Measurements from ENCODE around the gene DDX42.
"Not testable (repeated sequence)": the region's sequence is repeated elsewhere in the genome, so short reads cannot be mapped to it uniquely, and the experiment has no call there.

Gene DDX42

DNA sequence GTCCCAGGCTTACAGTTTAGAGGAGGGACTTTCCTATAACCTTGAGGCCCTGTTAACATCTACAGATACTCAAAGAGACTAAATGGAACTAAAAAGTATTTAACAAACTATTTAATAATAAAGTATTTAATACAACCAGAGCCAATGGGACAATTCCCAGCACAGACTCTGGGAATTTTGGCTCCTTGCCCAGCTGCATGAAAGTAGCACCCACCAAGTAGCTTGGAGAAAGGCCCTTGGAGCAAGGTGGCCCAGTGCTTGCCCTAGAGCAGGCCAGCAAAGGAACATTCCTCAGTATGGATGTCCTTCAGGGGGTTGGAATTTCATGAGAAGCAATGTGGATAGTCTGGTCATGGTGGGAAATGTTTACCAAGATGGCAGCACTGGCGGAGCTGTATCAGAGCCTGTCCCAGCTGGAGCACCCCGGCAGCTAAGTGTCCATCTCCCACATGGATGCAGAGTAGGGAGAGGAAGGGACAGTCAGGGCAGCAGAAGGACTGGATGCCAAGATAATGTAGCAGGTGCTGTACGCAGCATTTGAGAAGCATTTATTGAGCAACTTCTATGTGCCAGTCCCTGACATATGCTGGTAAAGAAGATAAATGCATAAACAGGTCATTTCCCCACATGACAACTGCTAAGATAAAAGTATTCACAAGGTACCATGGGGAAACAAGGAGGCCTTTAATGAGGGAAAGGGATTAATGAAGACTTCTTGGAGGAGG, 73.7 kb downstream of the DDX42 start:
- Mint-ChIP-seq H3K27me3 (no peaks in the 10 kb centered on the region), H3K9me3 (peaks cover 7% of the 10 kb centered on the region), H3K27ac (peak overlapping the region; percentile 96), H3K4me3 (peak overlapping the region; percentile 55), H3K36me3 (ENCODE audit: low read depth) (no peaks in the 10 kb centered on the region), H3K4me1 (ENCODE audit: low read depth) (peaks cover 26% of the 10 kb centered on the region)

DNA sequence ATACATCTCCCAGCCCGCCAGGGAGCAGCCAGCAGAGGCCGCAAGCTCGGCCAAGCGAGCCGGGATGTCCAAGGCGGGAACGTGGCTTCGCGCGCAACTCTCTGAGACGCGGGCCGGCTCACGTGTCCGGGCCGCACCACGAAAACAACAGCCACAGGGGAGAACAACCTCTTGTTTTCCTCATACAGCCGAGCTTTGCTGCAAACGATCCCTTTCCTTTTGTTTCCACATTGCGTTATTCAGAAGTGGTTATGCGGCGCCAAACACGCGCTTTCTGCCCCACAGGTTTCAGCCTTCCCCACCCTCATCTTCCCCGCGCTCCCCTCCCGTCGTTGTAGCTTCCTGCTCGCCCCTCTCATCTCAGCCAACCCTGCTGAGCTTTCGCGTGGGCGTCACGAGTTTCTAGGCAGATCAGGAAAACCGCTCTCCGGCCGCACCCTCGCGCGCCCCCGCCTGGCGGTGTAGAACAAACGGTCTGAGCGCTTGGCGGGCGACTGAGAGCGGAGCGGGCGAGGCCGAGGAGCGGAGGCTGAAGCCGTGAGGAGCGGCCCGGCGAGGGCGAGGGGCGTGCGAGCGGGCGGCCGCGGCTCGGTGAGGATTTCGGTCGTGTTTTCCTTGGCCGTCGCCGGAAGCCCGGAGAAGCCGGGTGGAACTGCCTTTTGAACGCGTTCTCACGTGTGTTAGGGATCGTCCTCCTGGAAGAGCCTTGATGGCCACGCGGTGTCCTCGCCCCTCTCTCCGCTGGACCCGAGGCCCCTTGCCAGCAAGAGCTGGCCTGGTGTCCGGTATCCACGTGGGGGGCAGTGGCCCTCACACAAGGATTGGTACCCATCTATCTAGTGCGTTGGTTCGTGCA, 75.1 kb downstream of the DDX42 start:
- H3K4me1 Mint-ChIP-seq (ENCODE audit: low read depth), result peaks cover 20% of the 10 kb centered on the region
- H3K27me3 Mint-ChIP-seq, result no peaks in the 10 kb centered on the region
- peak overlapping the region; percentile 80 for H3K4me3 Mint-ChIP-seq
- no peaks in the 10 kb centered on the region for H3K36me3 Mint-ChIP-seq (ENCODE audit: low read depth)
- H3K27ac Mint-ChIP-seq, result peak overlapping the region; percentile 96
- H3K9me3 Mint-ChIP-seq, result peaks cover 7% of the 10 kb centered on the region

DNA sequence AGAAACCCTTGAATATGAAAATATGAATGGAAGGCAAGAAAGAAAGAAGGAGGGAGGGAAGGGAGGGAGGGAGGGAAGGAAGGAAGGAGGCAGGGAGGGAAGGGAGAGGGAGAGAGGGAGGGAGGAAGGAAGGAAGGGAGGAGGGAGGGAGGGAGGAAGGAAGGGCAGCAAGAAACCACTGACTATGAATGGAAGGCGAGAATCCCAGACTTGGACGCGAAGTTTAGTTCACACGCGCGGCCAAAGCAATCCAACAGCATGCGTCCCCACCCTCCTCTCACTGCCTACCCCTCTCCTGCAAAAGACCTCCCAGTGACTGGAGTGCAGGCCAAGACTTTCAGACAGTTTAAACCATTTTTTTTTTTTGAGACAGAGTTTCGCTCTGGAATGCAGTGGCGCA, 76.4 kb downstream of the DDX42 start:
- Mint-ChIP-seq H3K27ac (no peak overlapping the region), H3K9me3 (peaks cover 7% of the 10 kb centered on the region), H3K4me3 (no peak overlapping the region), H3K27me3 (no peaks in the 10 kb centered on the region), H3K36me3 (ENCODE audit: low read depth) (no peaks in the 10 kb centered on the region), H3K4me1 (ENCODE audit: low read depth) (peaks cover 17% of the 10 kb centered on the region)

GRCh38 chr17:63853260-63853659, 79.3 kb downstream of the DDX42 start:
- H3K4me3 Mint-ChIP-seq, result no peak overlapping the region
- H3K27ac Mint-ChIP-seq, result no peak overlapping the region
- H3K27me3 Mint-ChIP-seq, result no peaks in the 10 kb centered on the region
- H3K4me1 Mint-ChIP-seq (ENCODE audit: low read depth), result peaks cover 9% of the 10 kb centered on the region
- no peaks in the 10 kb centered on the region for H3K36me3 Mint-ChIP-seq (ENCODE audit: low read depth)
- peaks cover under 1% of the 10 kb centered on the region for H3K9me3 Mint-ChIP-seq

GRCh38 chr17:63854709-63855108, 80.7 kb downstream of the DDX42 start:
- Mint-ChIP-seq H3K27ac (no peak overlapping the region), H3K4me1 (ENCODE audit: low read depth) (no peaks in the 10 kb centered on the region), H3K9me3 (no peaks in the 10 kb centered on the region), H3K36me3 (ENCODE audit: low read depth) (no peaks in the 10 kb centered on the region), H3K27me3 (no peaks in the 10 kb centered on the region), H3K4me3 (no peak overlapping the region)

DNA sequence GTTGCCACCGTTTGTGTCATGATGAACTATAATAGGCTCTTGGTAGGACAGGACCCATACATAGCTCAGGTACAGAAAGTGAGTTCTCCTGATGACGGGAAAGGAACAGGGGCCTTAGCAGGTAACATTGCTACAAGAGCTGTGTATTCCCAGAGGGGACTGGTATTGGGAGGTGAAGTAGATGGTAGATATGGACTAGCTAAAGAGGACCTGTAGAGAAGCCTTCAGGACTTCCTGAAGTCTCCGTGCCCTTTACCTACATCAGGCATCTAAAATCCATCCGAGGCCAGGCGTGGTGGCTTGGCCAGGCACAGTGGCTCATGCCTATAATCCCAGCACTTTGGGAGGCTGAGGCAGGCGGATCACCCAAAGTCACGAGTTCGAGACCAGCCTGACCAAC, 81.2 kb downstream of the DDX42 start:
- H3K4me3 Mint-ChIP-seq, result no peak overlapping the region
- no peaks in the 10 kb centered on the region for H3K9me3 Mint-ChIP-seq
- peaks cover 2% of the 10 kb centered on the region for H3K27me3 Mint-ChIP-seq
- no peaks in the 10 kb centered on the region for H3K4me1 Mint-ChIP-seq (ENCODE audit: low read depth)
- H3K36me3 Mint-ChIP-seq (ENCODE audit: low read depth), result no peaks in the 10 kb centered on the region
- H3K27ac Mint-ChIP-seq, result no peak overlapping the region

DNA sequence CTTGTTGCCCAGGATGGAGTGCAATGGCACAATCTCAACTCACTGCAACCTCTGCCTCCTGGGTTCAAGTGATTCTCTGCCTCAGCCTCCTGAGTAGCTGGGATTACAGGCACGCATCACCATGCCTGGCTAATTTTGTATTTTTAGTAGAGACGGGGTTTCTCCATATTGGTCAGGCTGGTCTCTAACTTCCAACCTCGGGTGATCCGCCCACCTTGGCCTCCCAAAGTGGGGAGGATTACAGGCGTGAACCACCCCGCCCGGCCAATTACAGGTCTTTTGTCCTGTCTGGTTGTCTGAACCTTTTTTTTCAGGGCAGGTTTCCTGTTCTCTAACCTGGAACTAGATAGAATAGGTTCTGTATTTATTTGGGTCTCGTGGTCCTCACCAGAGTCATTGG, 82.5 kb downstream of the DDX42 start:
- not testable (repeated sequence) for H3K27me3 Mint-ChIP-seq; H3K4me1 Mint-ChIP-seq (ENCODE audit: low read depth); H3K36me3 Mint-ChIP-seq (ENCODE audit: low read depth); H3K9me3 Mint-ChIP-seq; H3K27ac Mint-ChIP-seq; H3K4me3 Mint-ChIP-seq

DNA sequence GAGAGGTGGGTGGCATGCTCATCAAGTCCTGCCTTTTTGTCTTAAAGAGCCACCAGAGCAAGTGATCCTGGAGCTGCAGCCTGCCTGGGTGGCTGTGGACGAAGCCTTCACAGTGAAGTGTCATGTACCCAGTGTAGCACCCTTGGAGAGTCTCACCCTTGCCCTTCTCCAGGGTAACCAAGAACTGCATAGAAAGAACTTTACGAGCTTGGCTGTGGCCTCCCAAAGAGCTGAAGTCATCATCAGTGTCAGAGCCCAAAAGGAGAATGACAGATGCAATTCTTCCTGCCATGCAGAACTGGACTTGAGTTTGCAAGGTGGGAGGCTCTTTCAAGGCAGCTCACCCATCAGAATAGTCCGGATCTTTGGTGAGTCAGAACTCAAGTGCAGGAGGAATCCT, 85.3 kb downstream of the DDX42 start:
- Mint-ChIP-seq H3K4me3 (no peak overlapping the region), H3K36me3 (ENCODE audit: low read depth) (no peaks in the 10 kb centered on the region), H3K9me3 (no peaks in the 10 kb centered on the region), H3K27ac (no peak overlapping the region), H3K4me1 (ENCODE audit: low read depth) (no peaks in the 10 kb centered on the region), H3K27me3 (peaks cover 3% of the 10 kb centered on the region)

DNA sequence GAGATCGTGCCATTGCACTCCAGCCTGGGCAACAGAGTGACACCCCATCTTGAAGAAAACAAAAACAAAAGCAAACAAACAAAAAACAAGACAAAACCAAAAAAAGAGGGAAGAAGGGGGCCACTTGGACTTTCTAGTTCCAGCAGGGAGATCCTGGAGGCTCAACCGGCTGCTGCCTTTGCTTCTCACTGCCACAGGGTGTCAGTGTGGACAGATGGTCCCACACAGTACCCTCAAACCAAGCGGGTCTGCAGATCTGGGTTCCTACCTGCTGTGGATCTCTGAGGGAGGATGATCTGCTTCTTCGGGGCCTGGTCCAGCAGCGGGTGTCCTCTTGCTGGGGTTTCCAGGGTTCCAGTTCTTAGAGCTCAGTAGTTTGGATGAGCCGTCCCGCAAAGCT, 92.7 kb downstream of the DDX42 start:
- H3K27ac Mint-ChIP-seq; H3K9me3 Mint-ChIP-seq; H3K4me3 Mint-ChIP-seq; H3K27me3 Mint-ChIP-seq; H3K36me3 Mint-ChIP-seq (ENCODE audit: low read depth); H3K4me1 Mint-ChIP-seq (ENCODE audit: low read depth): not testable (repeated sequence)

Data from stimulated activated naive CD8-positive, alpha-beta T cell treated with anti-CD3 and anti-CD28 coated beads, Interleukin-15, Interleukin-2, amounts not matched to agents 100 ng/mL and 50 ng/mL, for 24 hours (primary cell).